Gastroesophageal sphincter (tissue), 3 donors: ENCODE results near the gene TSPEAR.
"Not testable (repeated sequence)": the region's sequence is repeated elsewhere in the genome, so short reads cannot be mapped to it uniquely, and the experiment has no call there.

Experiments used
- CTCF ChIP-seq, 4 experiments: fragments of 200-600 bp in 2 of 4; fragments of 450-650 bp in 2 of 4; sonication (generic) in 1 of 4; IDR thresholded peaks; one replicate each; pipeline ENCODE4 v1.5.1; 2017 to 2019; ENCODE audit warnings: antibody characterized with exemption in 4 of 4, mild to moderate bottlenecking in 2 of 4, moderate library complexity in 2 of 4
- POLR2AphosphoS5 ChIP-seq: sonication (generic); formaldehyde crosslinking; IDR thresholded peaks from one replicate; pipeline ENCODE4 v1.6.1; 2017; ENCODE audit warnings: antibody characterized with exemption

- TF ChIP-seq CTCF (IDR thresholded peaks at IDR 0.05), result peak in 3 of 4 experiments; percentile 66 to 67 (median 66)
- TF ChIP-seq POLR2AphosphoS5, result not testable (repeated sequence)
Measured at GRCh38 chr21:44479556-44480199, 231.7 kb downstream of the TSPEAR start.
